HCT116 (cell line): ENCODE data around the gene DNAL4. TPM values are rescaled to one million over a fixed set of nuclear protein-coding genes. Genes with fewer than 3 reads are reported as not detected.

Experiments
- ATAC-seq: fragments of 200-7000 bp; cut with Tn5 transposase; 2 replicates; pipeline ENCODE4 v1.9.1; 2020; ENCODE audit warnings: mild to moderate bottlenecking, moderate library complexity
- BruUV-seq: library from RNA; stranded (reverse); fragments of 400-500 nt; replicated peaks from 2 replicates; lab custom pipeline; 2021; lab: Mats Ljungman, UMichigan
- CTCF ChIA-PET: fragments of 300-600 bp; sonication (Branson Sonifier 250); formaldehyde crosslinking; loops from one replicate; lab custom pipeline; 2021; ENCODE audit warnings: antibody characterized with exemption; lab: Charles Lee
- POLR2A ChIA-PET: fragments of 300-600, 350-600 bp; sonication (Branson Sonifier 250); formaldehyde crosslinking; loops from one replicate; lab custom pipeline; 2021; ENCODE audit warnings: antibody characterized with exemption; lab: Charles Lee
- RAD21 ChIA-PET, 2 experiments: fragments of 300-600 bp; sonication (Branson Sonifier 250); formaldehyde crosslinking; loops; one replicate each; lab custom pipeline; 2023; ENCODE audit warnings: low total read pairs in 2 of 2; ENCODE audit not compliant: uncharacterized antibody in 2 of 2, unreplicated experiment in 2 of 2, low non-redundant PET in 1 of 2; lab: Charles Lee
- DNase-seq: peaks from one replicate; pipeline ENCODE4 v3.0.0-alpha.2; 2010; ENCODE audit warnings: low read depth, low spot score
- H2AFZ ChIP-seq: fragments of 200-600 bp; shearing (Covaris generic), sonication (generic); 2 replicates; pipeline ENCODE4 v1.6.1; 2017; ENCODE audit warnings: low read depth, mixed run types, mixed read lengths, antibody characterized with exemption, low read length; ENCODE audit not compliant: poor library complexity, severe bottlenecking
- H3K27ac ChIP-seq: 2 replicates; pipeline ENCODE4 v1.5.1; 2012; ENCODE audit warnings: low read depth, low read length
- H3K27me3 ChIP-seq: fragments of 200-600 bp; sonication (generic); 2 replicates; pipeline ENCODE4 v1.6.1; 2016; ENCODE audit warnings: mixed run types, low read length, mixed read lengths; ENCODE audit not compliant: insufficient read depth
- H3K36me3 ChIP-seq, 2 experiments: fragments of 200-500 bp in 1 of 2; fragments of 200-600 bp in 1 of 2; sonication (Bioruptor generic) in 1 of 2; sonication (generic) in 1 of 2; 2 replicates each; pipeline versions ENCODE4 v1.5.1 to v1.6.1; 2014 to 2016; ENCODE audit warnings: low read length in 2 of 2, inconsistent platforms in 1 of 2, mixed read lengths in 1 of 2, mixed run types in 1 of 2; ENCODE audit not compliant: insufficient read depth in 2 of 2, control insufficient read depth in 1 of 2
- H3K4me1 ChIP-seq, 2 experiments: fragments of 200-600 bp in 1 of 2; sonication (generic) in 1 of 2; 2 replicates each; pipeline versions ENCODE4 v1.5.1 to v1.6.1; 2012 to 2017; ENCODE audit warnings: low read length in 2 of 2, inconsistent platforms in 1 of 2, mild to moderate bottlenecking in 1 of 2, mixed read lengths in 1 of 2, mixed run types in 1 of 2, moderate library complexity in 1 of 2; ENCODE audit not compliant: insufficient read depth in 2 of 2, control insufficient read depth in 1 of 2
- H3K4me2 ChIP-seq: fragments of 200-600 bp; sonication (generic); 2 replicates; pipeline ENCODE4 v1.6.1; 2017; ENCODE audit warnings: mixed run types, low read length, mixed read lengths
- H3K4me3 ChIP-seq, 2 experiments: fragments of 200-600 bp in 1 of 2; sonication (generic) in 1 of 2; replicated peaks in 1 of 2; 2 replicates each; pipeline ENCODE4 v1.5.1; 2011 to 2016; ENCODE audit warnings: low read length in 2 of 2, control low read depth in 1 of 2, low read depth in 1 of 2, mild to moderate bottlenecking in 1 of 2, mixed read lengths in 1 of 2, mixed run types in 1 of 2
- H3K79me2 ChIP-seq: fragments of 200-600 bp; sonication (generic); 2 replicates; pipeline ENCODE4 v1.6.1; 2017; ENCODE audit warnings: mild to moderate bottlenecking, mixed run types, low read length, moderate library complexity, mixed read lengths; ENCODE audit not compliant: insufficient read depth
- H3K9ac ChIP-seq: fragments of 200-600 bp; sonication (generic); 2 replicates; pipeline ENCODE4 v1.6.1; 2016; ENCODE audit warnings: low read length, mixed read lengths
- H3K9me2 ChIP-seq: fragments of 200-600 bp; sonication (generic), shearing (Covaris generic); 2 replicates; pipeline ENCODE4 v1.6.1; 2017; ENCODE audit warnings: mixed run types, mild to moderate bottlenecking, moderate library complexity; ENCODE audit not compliant: insufficient read depth
- H3K9me3 ChIP-seq, 2 experiments: fragments of 200-500 bp in 1 of 2; fragments of 200-600 bp in 1 of 2; sonication (Bioruptor generic) in 1 of 2; sonication (generic) in 1 of 2; 2 replicates each; pipeline ENCODE4 v1.6.1; 2014 to 2017; ENCODE audit warnings: low read length in 2 of 2, mixed read lengths in 2 of 2, inconsistent platforms in 1 of 2, low read depth in 1 of 2, mild to moderate bottlenecking in 1 of 2, mixed run types in 1 of 2, moderate library complexity in 1 of 2; ENCODE audit not compliant: control insufficient read depth in 1 of 2, insufficient read depth in 1 of 2
- H4K20me1 ChIP-seq: fragments of 200-600 bp; sonication (generic), shearing (Covaris generic); 2 replicates; pipeline ENCODE4 v1.6.1; 2017; ENCODE audit warnings: mixed run types, mild to moderate bottlenecking, moderate library complexity; ENCODE audit not compliant: insufficient read depth
- ATF3 ChIP-seq: IDR thresholded peaks from 2 replicates; pipeline ENCODE4 v1.6.1; 2012
- CEBPB ChIP-seq: IDR thresholded peaks from 2 replicates; pipeline ENCODE4 v1.6.1; 2012; ENCODE audit warnings: low read depth
- ELF1 ChIP-seq: IDR thresholded peaks from 2 replicates; pipeline ENCODE4 v1.6.1; 2012; ENCODE audit warnings: low read depth, borderline replicate concordance
- EZH2 ChIP-seq: fragments of 200-600 bp; sonication (generic); IDR thresholded peaks from 2 replicates; pipeline ENCODE4 v1.6.1; 2017; ENCODE audit warnings: antibody characterized with exemption, mixed run types
- FOSL1 ChIP-seq: IDR thresholded peaks from 2 replicates; pipeline ENCODE4 v1.6.1; 2012; ENCODE audit warnings: low read depth
- POLR2A ChIP-seq: IDR thresholded peaks from 2 replicates; pipeline ENCODE4 v1.7.0; 2011; ENCODE audit warnings: borderline replicate concordance; ENCODE audit not compliant: insufficient read depth, insufficient read length; ENCODE audit errors: extremely low read depth
- RAD21 ChIP-seq: IDR thresholded peaks from 2 replicates; pipeline ENCODE4 v1.6.1; 2012; ENCODE audit warnings: low read depth, mild to moderate bottlenecking
- TCF7L2 ChIP-seq: IDR thresholded peaks from 2 replicates; pipeline ENCODE4 v1.7.0; 2011; ENCODE audit warnings: borderline replicate concordance, inconsistent platforms; ENCODE audit not compliant: insufficient read depth, insufficient read length; ENCODE audit errors: extremely low read depth
- ZBTB33 ChIP-seq: IDR thresholded peaks from 2 replicates; pipeline ENCODE4 v1.6.1; 2011; ENCODE audit warnings: mild to moderate bottlenecking, low read length, moderate library complexity; ENCODE audit not compliant: insufficient replicate concordance; ENCODE audit errors: extremely low read depth
- intact Hi-C: fragments of 100-400 bp; cut with micrococcal nuclease; formaldehyde crosslinking; loops from 2 replicates; pipeline ENCODE4 v1.10.0; 2022
- total RNA-seq: library from RNA; stranded (reverse); gene quantifications from one replicate; pipeline ENCODE4 v1.2.1, GENCODE V29; 2021; ENCODE audit not compliant: unreplicated experiment

The DNAL4 gene
- total RNA-seq, 1 experiment from 2014 or later, result 18.3 TPM

GRCh38 chr22:38833061-38833460, 39.1 kb upstream of the DNAL4 start:
- no peaks in the 10 kb centered on the region for H3K9me3 ChIP-seq
- DNase-seq (no peak), ATAC-seq (no peak)
- no peak overlapping the region for H3K27ac ChIP-seq
- ChIA-PET RAD21 (no interaction called here), POLR2A (no interaction called here), CTCF (interaction anchor here (1.5 kb wide), 1 partner anchor 64 kb away, joined by 3 read pairs; no protein-coding TSS in a partner anchor)
- no peak overlapping the region for H2AFZ ChIP-seq
- intact Hi-C loops, result no loop called here
- H3K4me3 ChIP-seq, result no peak overlapping the region
- no peak overlapping the region for H3K4me2 ChIP-seq
- no peaks in the 10 kb centered on the region for H4K20me1 ChIP-seq
- H3K4me1 ChIP-seq, result peaks cover 10 to 33% of the 10 kb centered on the region in 2 experiments
- no TSS peak for BruUV-seq
- no peaks in the 10 kb centered on the region for H3K36me3 ChIP-seq
- no peak overlapping the region for H3K9ac ChIP-seq
- TF ChIP-seq CEBPB, result no peak
- TF ChIP-seq FOSL1, result no peak
- H3K9me2 ChIP-seq, result no peaks in the 10 kb centered on the region
- H3K79me2 ChIP-seq, result no peaks in the 10 kb centered on the region
- H3K27me3 ChIP-seq, result no peaks in the 10 kb centered on the region

GRCh38 chr22:38832005-38832978, 38.3 kb upstream of the DNAL4 start:
- DNase-seq (no peak), ATAC-seq (no peak)
- H3K27ac ChIP-seq, result no peak overlapping the region
- peaks cover 10 to 31% of the 10 kb centered on the region in 2 experiments for H3K4me1 ChIP-seq
- no peaks in the 10 kb centered on the region for H3K27me3 ChIP-seq
- H2AFZ ChIP-seq, result no peak overlapping the region
- no peaks in the 10 kb centered on the region for H3K9me3 ChIP-seq
- no peak overlapping the region for H3K9ac ChIP-seq
- H3K4me3 ChIP-seq, result no peak overlapping the region
- intact Hi-C loops, result no loop called here
- ChIA-PET POLR2A (no interaction called here), RAD21 (no interaction called here), CTCF (no interaction called here)
- H3K36me3 ChIP-seq, result no peaks in the 10 kb centered on the region
- no peak for TF ChIP-seq POLR2A
- TF ChIP-seq RAD21, result no peak
- no peak for TF ChIP-seq ELF1
- no peak for TF ChIP-seq ATF3
- TF ChIP-seq ZBTB33, result no peak
- TF ChIP-seq TCF7L2, result no peak
- TF ChIP-seq EZH2, result no peak
- H3K4me2 ChIP-seq, result no peak overlapping the region
- H3K9me2 ChIP-seq, result no peaks in the 10 kb centered on the region
- H4K20me1 ChIP-seq, result no peaks in the 10 kb centered on the region
- BruUV-seq, result no TSS peak
- no peaks in the 10 kb centered on the region for H3K79me2 ChIP-seq
